Activated CD8-positive, alpha-beta T cell treated with anti-CD3 and anti-CD28 coated beads for 36 hours (primary cell): ENCODE data around the gene ALG5. TPM values are rescaled to one million over a fixed set of nuclear protein-coding genes. Genes with fewer than 3 reads are reported as not detected.

Experiments
- ATAC-seq: fragments of 200-7000 bp; cut with Tn5 transposase; one replicate; pipeline ENCODE4 v1.10.0; 2021; ENCODE audit warnings: mild to moderate bottlenecking, moderate library complexity
- CTCF ChIA-PET: fragments of 350-600 bp; sonication (Branson Sonifier 250); formaldehyde crosslinking; loops from one replicate; lab custom pipeline; 2021; ENCODE audit warnings: antibody characterized with exemption; lab: Charles Lee
- POLR2A ChIA-PET: fragments of 350-600 bp; sonication (Branson Sonifier 250); formaldehyde crosslinking; loops from one replicate; lab custom pipeline; 2021; ENCODE audit warnings: antibody characterized with exemption; lab: Charles Lee
- DNase-seq: peaks from one replicate; pipeline ENCODE4 v3.0.0-alpha.2; 2020
- H3K27ac Mint-ChIP-seq: one replicate; pipeline ENCODE4 v1.8.0; 2021; ENCODE audit warnings: mild to moderate bottlenecking, mixed read lengths
- H3K27me3 Mint-ChIP-seq: one replicate; pipeline ENCODE4 v1.8.0; 2021; ENCODE audit warnings: mixed read lengths
- H3K36me3 Mint-ChIP-seq: one replicate; pipeline ENCODE4 v1.8.0; 2021; ENCODE audit warnings: low read depth, mixed read lengths
- H3K4me1 Mint-ChIP-seq: one replicate; pipeline ENCODE4 v1.8.0; 2021; ENCODE audit warnings: low read depth, mixed read lengths
- H3K4me3 Mint-ChIP-seq: one replicate; pipeline ENCODE4 v1.8.0; 2021; ENCODE audit warnings: mild to moderate bottlenecking, moderate library complexity, mixed read lengths
- H3K9me3 Mint-ChIP-seq: one replicate; pipeline ENCODE4 v1.8.0; 2021; ENCODE audit warnings: mixed read lengths
- CTCF ChIP-seq: fragments of 200-600 bp; IDR thresholded peaks from one replicate; pipeline ENCODE4 v1.8.0; 2022; ENCODE audit warnings: antibody characterized with exemption, mild to moderate bottlenecking
- intact Hi-C: fragments of 100-400 bp; cut with micrococcal nuclease; formaldehyde crosslinking; loops from one replicate; pipeline ENCODE4 v1.10.0; 2022
- total RNA-seq, 2 experiments: library from RNA; stranded (reverse); gene quantifications; one replicate each; pipeline ENCODE4 v1.2.3, GENCODE V29; 2021

ALG5 gene
- total RNA-seq, 2 experiments from 2014 or later, result 25.5 to 26.8 TPM

- TF ChIP-seq CTCF, result no peak
- ChIA-PET POLR2A (no interaction called here), CTCF (no interaction called here)
- no peak for ATAC-seq
- Mint-ChIP-seq H3K4me3 (no peak overlapping the region), H3K4me1 (peaks cover 4% of the 10 kb centered on the region), H3K27ac (no peak overlapping the region), H3K27me3 (no peaks in the 10 kb centered on the region), H3K36me3 (peaks cover 26% of the 10 kb centered on the region), H3K9me3 (no peaks in the 10 kb centered on the region)
- no peak for DNase-seq
- intact Hi-C loops, result no loop called here
These were observed 27.6 kb upstream of the ALG5 start for GRCh38 chr13:37026771-37027170.

- Mint-ChIP-seq H3K36me3 (peaks cover 28% of the 10 kb centered on the region), H3K27me3 (no peaks in the 10 kb centered on the region), H3K4me3 (no peak overlapping the region), H3K9me3 (no peaks in the 10 kb centered on the region), H3K27ac (peak overlapping the region; percentile 4), H3K4me1 (peaks cover 4% of the 10 kb centered on the region)
- ChIA-PET POLR2A (interaction anchor here (2.8 kb wide), 1 partner anchor 24 kb away, joined by 12 read pairs; the partner anchor contains the start of genes ALG5 and EXOSC8), CTCF (no interaction called here)
- no peak for TF ChIP-seq CTCF
- DNase-seq (no peak), ATAC-seq (no peak)
- intact Hi-C loops, result no loop called here
These were observed 24.7 kb upstream of the ALG5 start for GRCh38 chr13:37023871-37024270.

GRCh38 chr13:37014609-37015008, 15.5 kb upstream of the ALG5 start:
- intact Hi-C loops, result no loop called here
- POLR2A ChIA-PET, result no interaction called here
- Mint-ChIP-seq H3K27ac (no peak overlapping the region), H3K4me1 (peaks cover 4% of the 10 kb centered on the region), H3K36me3 (peaks cover 49% of the 10 kb centered on the region), H3K9me3 (no peaks in the 10 kb centered on the region), H3K27me3 (no peaks in the 10 kb centered on the region), H3K4me3 (no peak overlapping the region)
- CTCF ChIA-PET, result no interaction called here
- DNase-seq, result no peak
- no peak for ATAC-seq
- TF ChIP-seq CTCF, result no peak

- CTCF ChIA-PET, result no interaction called here
- no peak for ATAC-seq
- peaks cover 60% of the 10 kb centered on the region for H3K36me3 Mint-ChIP-seq
These were observed 12.6 kb upstream of the ALG5 start for GRCh38 chr13:37011788-37012187.

GRCh38 chr13:37011002-37011401, 11.9 kb upstream of the ALG5 start:
- H3K27ac Mint-ChIP-seq, result no peak overlapping the region
- peaks cover 14% of the 10 kb centered on the region for H3K4me1 Mint-ChIP-seq
- ATAC-seq (peak; percentile 55), DNase-seq (no peak)
- H3K4me3 Mint-ChIP-seq, result no peak overlapping the region
- ChIA-PET POLR2A (no interaction called here), CTCF (no interaction called here)
- no peaks in the 10 kb centered on the region for H3K9me3 Mint-ChIP-seq
- intact Hi-C loops, result no loop called here
- H3K27me3 Mint-ChIP-seq, result no peaks in the 10 kb centered on the region
- peaks cover 60% of the 10 kb centered on the region for H3K36me3 Mint-ChIP-seq
- no peak for TF ChIP-seq CTCF

More at GRCh38 chr13:37011788-37012187, 12.6 kb upstream of the ALG5 start:
- Mint-ChIP-seq H3K9me3 (no peaks in the 10 kb centered on the region), H3K27ac (peak overlapping the region; percentile 72), H3K4me1 (peaks cover 11% of the 10 kb centered on the region), H3K4me3 (no peak overlapping the region), H3K27me3 (no peaks in the 10 kb centered on the region)
- intact Hi-C loops, result no loop called here
- POLR2A ChIA-PET, result interaction anchor here (2.5 kb wide), 1 partner anchor 11 kb away, joined by 9 read pairs; the partner anchor contains the start of gene EXOSC8
- DNase-seq, result no peak
- no peak for TF ChIP-seq CTCF
